ENCODE results near the gene UNC13B. TPM values are rescaled to one million over a fixed set of nuclear protein-coding genes. Genes with fewer than 3 reads are reported as not detected.

Gene UNC13B
- total RNA-seq, 1 donor: 25.3 TPM

GRCh38 chr9:35114840-35115628 lies 46.8 kb upstream of the UNC13B start:
- H3K79me2 ChIP-seq (ENCODE audit: insufficient read depth, low read length): peaks cover 26% of the 10 kb centered on the region
- DNase-seq (ENCODE audit: insufficient read length, low spot score, missing footprints): peak; percentile 89
- H2AFZ ChIP-seq (ENCODE audit: low read length): peak overlapping the region; percentile 90

GRCh38 chr9:35115680-35116538 lies 45.9 kb upstream of the UNC13B start, which contains the start of gene ATOSB:
ATOSB (minus strand) TSS chr9:35115862; CDS start chr9:35108274, 7,588 bp downstream.
- peaks cover 17% of the 10 kb centered on the region for H3K79me2 ChIP-seq (ENCODE audit: insufficient read depth, low read length)
- TF ChIP-seq CTCF (IDR thresholded peaks at IDR 0.05; ENCODE audit: extremely low read depth, low read depth, low read length): no peak
- peak within 1 kb of the TSS; percentile 91 for H3K27ac ChIP-seq (ENCODE audit: low read depth, low read length)
- H4K20me1 ChIP-seq (ENCODE audit: insufficient read depth, low read length): peaks cover 3% of the 10 kb centered on the region
- H3K4me3 ChIP-seq (ENCODE audit: insufficient read depth, low read length): peak within 1 kb of the TSS; percentile 90
- peak within 1 kb of the TSS; percentile 90 for H2AFZ ChIP-seq (ENCODE audit: low read length)
- H3K9me3 ChIP-seq (ENCODE audit: low read depth, low read length): no peaks in the 10 kb centered on the region
- peak within 1 kb of the TSS; percentile 89 for H3K4me2 ChIP-seq (ENCODE audit: insufficient read depth, low read length)
- H3K4me1 ChIP-seq (ENCODE audit: insufficient read depth, low read length): peaks cover 47% of the 10 kb centered on the region
- H3K36me3 ChIP-seq (ENCODE audit: insufficient read depth, low read length): no peaks in the 10 kb centered on the region
- no peaks in the 10 kb centered on the region for H3K27me3 ChIP-seq (ENCODE audit: insufficient read depth, low read length)
- DNase-seq (ENCODE audit: insufficient read length, low spot score, missing footprints): peak; percentile 96

More at GRCh38 chr9:35114840-35115628, 46.8 kb upstream of the UNC13B start:
- peaks cover 56% of the 10 kb centered on the region for H3K4me1 ChIP-seq (ENCODE audit: insufficient read depth, low read length)
- H3K27ac ChIP-seq (ENCODE audit: low read depth, low read length): peak overlapping the region; percentile 91
- peaks cover 6% of the 10 kb centered on the region for H4K20me1 ChIP-seq (ENCODE audit: insufficient read depth, low read length)
- H3K36me3 ChIP-seq (ENCODE audit: insufficient read depth, low read length): no peaks in the 10 kb centered on the region
- no peaks in the 10 kb centered on the region for H3K27me3 ChIP-seq (ENCODE audit: insufficient read depth, low read length)
- TF ChIP-seq CTCF (IDR thresholded peaks at IDR 0.05; ENCODE audit: extremely low read depth, low read depth, low read length): no peak
- peak overlapping the region; percentile 89 for H3K4me2 ChIP-seq (ENCODE audit: insufficient read depth, low read length)
- H3K4me3 ChIP-seq (ENCODE audit: insufficient read depth, low read length): peak overlapping the region; percentile 90
- no peaks in the 10 kb centered on the region for H3K9me3 ChIP-seq (ENCODE audit: low read depth, low read length)

- H3K4me3 ChIP-seq (ENCODE audit: insufficient read depth, low read length): peak overlapping the region; percentile 90
- no peaks in the 10 kb centered on the region for H3K27me3 ChIP-seq (ENCODE audit: insufficient read depth, low read length)
- peak overlapping the region; percentile 91 for H3K27ac ChIP-seq (ENCODE audit: low read depth, low read length)
- H3K4me2 ChIP-seq (ENCODE audit: insufficient read depth, low read length): peak overlapping the region; percentile 89
- H3K9me3 ChIP-seq (ENCODE audit: low read depth, low read length): no peaks in the 10 kb centered on the region
- peak; percentile 34 for DNase-seq (ENCODE audit: insufficient read length, low spot score, missing footprints)
- H3K79me2 ChIP-seq (ENCODE audit: insufficient read depth, low read length): peaks cover 13% of the 10 kb centered on the region
- no peak for TF ChIP-seq CTCF (IDR thresholded peaks at IDR 0.05; ENCODE audit: extremely low read depth, low read depth, low read length)
- H4K20me1 ChIP-seq (ENCODE audit: insufficient read depth, low read length): peaks cover 3% of the 10 kb centered on the region
- H2AFZ ChIP-seq (ENCODE audit: low read length): peak overlapping the region; percentile 90
- H3K4me1 ChIP-seq (ENCODE audit: insufficient read depth, low read length): peaks cover 46% of the 10 kb centered on the region
- no peaks in the 10 kb centered on the region for H3K36me3 ChIP-seq (ENCODE audit: insufficient read depth, low read length)
These were observed 45.3 kb upstream of the UNC13B start for GRCh38 chr9:35116539-35116897.
